NCI-H526 (cell line): ENCODE data around the gene CLEC14A.

Experiments
- DNase-seq, 2 experiments: peaks; one replicate each; lab custom pipeline; 2025; lab: John Stamatoyannopoulos, UW

CLEC14A gene

GRCh38 chr14:38205949-38206665 is 49.8 kb downstream of the CLEC14A start:
- no peak for DNase-seq

- peak; percentile 23 to 28 for DNase-seq
Observed at GRCh38 chr14:38205119-38205813, 50.6 kb downstream of the CLEC14A start.

GRCh38 chr14:38204719-38205115 is 51.2 kb downstream of the CLEC14A start:
- no peak for DNase-seq
